OCI-M1 (cell line): Measurements from ENCODE around the gene AP1S2.
"Not testable (repeated sequence)": the region's sequence is repeated elsewhere in the genome, so short reads cannot be mapped to it uniquely, and the experiment has no call there.

Experiments
- DNase-seq: peaks from one replicate; lab custom pipeline; 2025; lab: John Stamatoyannopoulos, UW

AP1S2 gene

DNA sequence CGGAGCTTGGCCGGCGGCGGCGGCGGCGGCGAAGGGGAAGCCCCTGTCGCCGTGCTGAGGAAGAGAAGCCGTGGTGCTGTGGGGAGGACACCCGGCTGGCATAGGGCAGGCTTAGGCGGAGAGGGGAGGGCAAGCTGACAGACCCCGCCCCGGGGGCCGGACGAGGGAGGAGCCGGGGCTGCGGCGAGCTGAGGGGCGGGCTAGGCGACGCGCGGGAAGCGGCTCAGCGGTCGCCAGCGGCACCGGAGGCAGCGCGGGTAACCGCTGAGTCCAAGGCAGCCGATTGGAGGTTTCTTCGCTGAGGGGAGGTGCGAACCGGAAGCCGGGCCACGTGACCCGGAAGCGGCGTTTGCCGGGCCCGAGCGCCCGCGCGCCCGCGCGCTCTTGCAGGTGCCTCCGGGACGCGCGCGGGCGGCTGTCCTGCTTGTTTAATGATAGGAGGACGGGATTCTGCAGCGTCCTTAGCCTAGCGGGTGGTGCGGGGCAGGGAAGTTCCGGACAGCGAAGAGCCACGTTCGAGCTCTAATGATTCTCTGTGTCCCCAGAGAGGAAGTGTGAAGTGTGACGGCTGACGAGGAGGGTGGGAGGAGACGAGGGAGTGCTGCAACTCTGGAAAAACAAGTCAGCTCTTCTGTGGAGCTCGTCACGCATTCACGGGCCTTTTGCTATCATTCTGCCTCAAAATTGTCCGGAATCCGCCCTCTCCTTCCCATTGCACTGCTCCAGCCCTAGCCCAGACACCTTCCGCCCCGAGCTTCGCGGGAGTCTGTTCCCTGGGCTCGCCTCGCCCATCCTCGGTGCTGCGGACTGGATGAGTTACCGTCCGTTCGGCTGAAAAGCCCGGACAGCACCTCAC lies at the start of gene AP1S2:
AP1S2 (minus strand) TSS at position 102 of the 856 bp plus-strand sequence. CDS start 2,289 bp downstream, outside the sequence.
- DNase-seq: peak; percentile 96

DNA sequence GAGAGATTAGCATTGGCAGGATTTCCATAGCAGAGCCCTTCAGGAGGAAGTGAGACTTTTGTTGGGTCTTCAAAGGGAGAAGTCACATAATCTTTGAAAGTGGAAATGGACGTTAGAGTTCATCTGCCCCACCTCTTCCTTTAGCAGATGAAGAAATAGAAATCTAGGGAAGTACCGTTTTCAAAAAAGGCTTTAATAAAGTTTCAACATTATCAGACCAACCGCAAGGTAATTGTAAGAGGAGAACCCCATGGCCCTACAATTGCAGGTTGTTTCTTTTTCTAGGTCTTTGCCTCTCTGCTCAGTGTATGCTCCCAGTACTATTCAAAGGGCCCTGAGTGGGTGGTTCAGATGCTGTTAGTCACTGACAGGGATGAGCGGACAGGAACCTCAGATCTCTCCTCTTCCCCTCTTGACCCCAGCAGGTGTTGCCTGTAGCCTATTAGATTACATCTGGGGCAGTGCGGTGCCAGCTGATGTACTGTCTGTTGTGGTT lies 48.6 kb upstream of the AP1S2 start:
- peak; percentile 11 for DNase-seq

DNA sequence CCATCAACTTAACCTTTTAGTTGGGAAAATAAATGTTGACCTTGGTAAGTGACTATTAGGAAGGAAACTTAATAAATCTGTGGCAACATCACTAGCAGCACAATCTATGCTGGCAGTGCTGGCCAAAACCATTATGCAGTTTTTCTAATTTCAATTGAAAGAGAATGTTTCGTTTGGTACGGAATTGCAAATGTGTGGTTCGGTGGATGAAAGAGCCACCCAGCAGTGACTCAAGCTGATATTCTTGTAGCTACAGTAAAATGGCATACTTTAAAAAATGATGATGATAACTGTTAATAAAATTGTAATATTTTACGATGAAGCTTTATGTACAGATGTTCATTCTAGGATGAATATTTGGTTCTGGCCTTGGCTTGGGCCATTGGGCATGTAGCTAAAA lies 40.7 kb upstream of the AP1S2 start:
- DNase-seq: no peak

DNA sequence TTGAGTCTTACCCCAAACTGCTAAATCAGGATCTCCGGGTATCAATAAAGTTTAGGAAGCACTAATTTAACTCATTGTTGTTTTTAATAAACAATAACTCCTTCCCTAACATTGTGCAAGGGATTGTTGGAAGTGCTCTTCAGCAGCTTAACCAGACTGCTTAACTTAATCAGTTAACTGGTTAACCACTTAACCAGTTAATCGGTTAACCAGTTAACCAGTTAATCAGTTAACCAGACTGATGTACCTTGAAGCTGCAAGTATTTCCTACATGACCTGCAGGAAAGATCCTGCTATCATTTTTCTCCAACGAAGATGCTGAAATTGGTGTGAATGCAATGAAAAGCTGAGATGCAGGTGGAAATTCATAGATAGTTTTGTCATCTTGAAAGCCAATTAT lies 40.1 kb upstream of the AP1S2 start:
- DNase-seq: no peak

DNA sequence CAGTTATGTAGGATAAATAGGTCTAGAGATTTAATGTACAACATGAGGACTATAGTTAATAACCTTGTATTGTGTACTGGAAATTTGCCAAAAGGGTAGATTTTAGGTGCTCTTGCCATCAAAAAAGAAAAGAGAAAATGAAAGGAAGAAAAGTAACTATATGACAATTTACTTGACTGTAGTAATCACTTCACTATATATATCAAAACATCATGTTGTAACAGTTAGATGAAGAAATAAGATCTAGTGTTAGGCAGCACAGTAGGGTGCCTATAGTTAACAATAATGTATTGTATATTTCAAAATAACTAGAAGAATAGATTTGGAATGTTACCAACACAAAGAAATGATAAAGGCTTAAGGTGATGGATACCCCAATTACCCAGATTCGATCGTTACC lies 35.9 kb upstream of the AP1S2 start:
- peak; percentile 10 for DNase-seq

DNA sequence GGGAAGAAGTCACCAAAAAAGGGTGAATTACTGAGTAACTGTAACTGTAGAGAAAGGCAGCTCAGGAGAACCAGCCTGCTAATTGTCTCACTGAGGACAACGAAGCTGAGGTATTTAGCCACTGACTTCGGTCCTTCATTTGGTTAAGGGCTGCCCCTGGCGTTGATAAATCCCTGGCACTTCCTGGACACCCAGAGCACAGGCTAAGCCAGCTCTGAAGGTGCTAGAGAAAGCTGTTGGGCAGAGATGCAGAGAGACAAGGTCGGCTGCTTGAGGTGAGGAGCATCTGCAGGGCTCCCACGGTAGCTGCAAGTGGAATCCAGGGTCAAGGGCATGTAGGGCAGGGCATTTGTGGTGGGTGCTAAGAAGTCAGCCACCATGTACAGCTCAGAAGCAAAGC lies 33.4 kb upstream of the AP1S2 start:
- no peak for DNase-seq

DNA sequence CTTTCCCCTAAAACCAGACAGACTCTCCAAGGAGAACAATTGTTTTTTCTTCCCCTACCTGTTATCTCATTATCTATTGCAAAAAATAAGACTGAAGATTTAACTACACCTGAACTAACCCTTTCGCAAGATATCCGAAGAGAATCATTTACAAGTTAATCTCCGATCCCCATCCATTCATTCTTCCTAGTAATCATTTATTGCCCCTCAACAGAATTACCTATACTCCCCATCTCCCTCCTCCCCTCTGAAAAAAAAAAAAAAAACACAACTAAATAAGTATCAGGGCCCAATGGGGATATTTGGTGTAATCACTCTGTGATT lies 28.9 kb upstream of the AP1S2 start:
- DNase-seq: no peak

DNA sequence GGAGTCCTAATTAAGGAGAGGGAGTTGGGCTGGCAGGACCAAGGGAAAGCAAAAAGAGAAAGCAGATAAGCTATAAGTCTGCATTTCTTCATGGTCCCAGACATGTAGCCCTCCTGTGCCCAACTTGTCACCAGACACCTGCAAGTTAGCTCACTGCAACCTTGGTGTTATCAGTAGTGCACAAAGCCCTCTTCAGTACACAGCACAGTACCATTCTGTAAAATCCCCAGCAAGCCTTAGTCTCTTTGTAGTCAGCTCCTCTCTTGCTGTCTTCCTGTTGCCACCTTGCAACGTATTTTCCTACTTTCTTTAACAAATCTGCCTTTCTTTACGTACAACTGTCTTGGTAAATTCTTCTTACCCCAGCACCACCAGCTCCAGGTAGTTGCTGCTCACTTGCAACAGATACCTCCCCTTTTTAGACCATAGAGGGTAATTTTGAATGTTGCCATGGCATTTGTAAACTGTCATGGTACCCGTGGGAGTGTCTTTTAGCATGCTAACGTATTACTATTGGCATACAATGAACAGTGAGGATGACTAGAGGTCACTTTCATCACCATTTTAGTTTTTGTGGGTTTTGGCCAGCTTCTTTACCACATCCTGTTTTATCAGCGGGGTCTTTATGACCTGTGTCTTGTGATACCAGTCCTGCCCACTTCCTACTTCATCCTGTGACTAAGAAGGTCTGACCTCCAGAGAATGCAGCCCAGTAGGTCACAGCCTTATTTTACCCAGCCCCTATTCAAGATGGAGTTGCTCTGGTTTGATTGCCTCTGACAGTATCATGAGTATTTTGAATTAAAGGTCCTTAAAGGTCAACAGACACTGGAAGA lies 28.3 kb upstream of the AP1S2 start:
- DNase-seq: peak; percentile 92

DNA sequence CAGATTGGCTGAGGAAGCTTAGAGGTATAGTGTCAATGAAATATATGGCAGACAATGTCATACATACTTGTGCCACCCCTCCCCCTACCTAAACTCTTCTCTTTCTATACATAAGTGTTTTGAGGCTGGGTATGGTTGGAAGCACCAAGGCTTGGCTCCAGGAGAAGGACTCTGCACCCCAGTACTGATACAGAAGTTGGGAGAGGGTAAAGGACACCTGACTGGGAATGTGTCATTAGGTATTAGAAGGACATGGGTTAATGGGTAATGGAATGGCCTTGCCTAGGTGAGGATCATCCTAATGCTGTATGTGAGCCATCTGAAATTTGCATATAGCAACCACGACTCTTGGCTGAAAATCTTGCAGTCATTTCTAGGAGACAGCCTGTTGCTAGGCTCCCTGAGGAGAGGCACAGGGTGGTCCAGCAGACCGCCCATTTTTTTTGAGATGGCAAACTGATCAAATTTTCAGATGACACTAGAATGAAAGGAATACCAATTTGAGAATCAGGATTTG lies 26.8 kb upstream of the AP1S2 start:
- no peak for DNase-seq

DNA sequence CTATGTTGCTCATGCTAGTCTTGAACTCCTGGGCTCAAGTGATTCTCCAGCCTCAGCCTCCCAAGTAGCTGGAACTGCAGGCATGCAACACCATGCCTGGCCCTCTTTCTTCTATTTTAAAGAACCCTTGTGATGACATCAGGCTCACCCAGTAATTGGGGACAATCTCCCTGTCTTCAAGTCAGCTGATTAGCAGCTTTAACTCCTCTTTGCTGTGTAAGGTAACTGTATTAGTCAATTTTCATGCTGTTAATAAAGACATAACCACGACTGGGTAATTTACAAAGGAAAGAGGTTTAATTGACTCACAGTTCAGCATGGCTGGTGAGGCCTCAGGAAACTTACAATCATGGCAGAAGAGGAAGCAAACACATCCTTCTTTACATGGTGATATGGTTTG lies 23.3 kb upstream of the AP1S2 start:
- not testable (repeated sequence) for DNase-seq

DNA sequence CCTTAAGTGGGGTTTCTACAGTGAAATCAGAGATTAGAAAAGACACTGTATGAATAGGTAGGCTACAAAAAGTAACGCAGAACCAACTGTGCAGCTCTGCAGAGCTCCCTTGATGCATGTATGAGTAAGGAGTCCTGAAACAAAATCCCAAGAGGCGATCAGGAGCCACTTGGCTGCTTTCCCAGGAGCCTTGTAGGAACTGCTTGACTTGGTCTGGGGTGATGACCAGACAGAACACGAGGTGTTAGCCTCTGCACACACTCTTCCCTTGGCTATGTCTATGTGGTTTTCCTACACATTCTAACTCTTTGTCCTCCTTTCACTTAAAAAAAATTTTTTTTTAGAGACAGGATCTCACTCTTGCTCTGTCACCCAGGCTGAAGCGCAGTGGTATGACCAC lies 22.8 kb upstream of the AP1S2 start:
- DNase-seq: no peak

DNA sequence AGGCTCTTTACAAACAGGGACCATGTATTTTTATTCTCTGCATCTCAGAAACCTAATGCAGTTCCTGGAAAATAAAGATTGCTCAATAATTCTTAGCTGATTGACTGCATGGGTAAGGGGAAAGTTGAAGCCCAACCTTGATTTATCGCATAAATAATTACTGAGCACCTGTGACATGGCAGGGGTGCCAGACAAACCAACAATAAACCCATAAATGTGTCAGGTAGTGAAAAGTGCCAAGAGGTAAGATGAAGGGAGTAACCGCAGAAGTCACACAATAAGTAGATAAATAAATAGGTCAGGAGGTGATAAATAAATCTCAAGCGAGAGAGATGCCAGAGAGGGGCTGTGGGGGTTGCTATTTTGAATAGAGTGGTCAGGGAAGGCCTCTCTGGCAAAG lies 20.1 kb upstream of the AP1S2 start:
- DNase-seq: peak; percentile 4

DNA sequence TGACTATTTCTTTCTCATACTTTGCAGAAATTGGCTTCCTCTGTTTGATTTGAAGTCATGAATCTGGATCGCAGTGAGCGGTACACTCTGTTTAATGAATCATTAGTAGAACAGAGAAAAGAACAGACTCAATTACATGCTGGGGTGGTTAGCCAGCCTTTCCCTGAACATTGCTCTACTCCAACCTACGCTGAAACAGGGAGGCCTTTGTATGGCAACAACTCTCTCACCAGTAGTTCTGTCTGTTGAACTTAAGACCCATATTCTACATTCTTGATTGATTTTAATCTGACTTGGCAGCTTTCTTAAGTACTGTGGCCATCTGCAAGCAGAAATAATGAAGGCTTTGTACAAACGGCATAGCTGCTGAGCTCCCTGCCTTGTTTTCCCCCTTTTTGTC lies 19.0 kb upstream of the AP1S2 start:
- DNase-seq: no peak

DNA sequence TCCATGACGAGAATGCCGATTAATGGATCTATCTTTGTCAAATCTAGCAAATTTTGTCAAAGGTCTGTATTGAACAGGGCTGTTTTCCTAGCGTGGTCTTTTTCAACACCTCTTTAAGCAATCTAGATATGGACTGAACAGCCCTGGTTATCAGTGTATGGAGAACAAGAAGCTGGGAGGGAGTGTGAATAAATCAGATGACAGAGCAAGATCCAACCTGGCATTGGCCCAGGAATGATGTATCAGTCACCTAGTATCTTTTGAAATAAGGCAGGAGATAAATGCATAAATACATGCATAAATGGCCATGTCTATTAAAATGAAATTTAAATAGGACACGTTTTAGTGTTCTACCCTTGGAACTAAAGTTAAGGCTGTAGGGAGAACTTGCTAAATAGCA lies 15.7 kb upstream of the AP1S2 start:
- DNase-seq: peak; percentile 3

DNA sequence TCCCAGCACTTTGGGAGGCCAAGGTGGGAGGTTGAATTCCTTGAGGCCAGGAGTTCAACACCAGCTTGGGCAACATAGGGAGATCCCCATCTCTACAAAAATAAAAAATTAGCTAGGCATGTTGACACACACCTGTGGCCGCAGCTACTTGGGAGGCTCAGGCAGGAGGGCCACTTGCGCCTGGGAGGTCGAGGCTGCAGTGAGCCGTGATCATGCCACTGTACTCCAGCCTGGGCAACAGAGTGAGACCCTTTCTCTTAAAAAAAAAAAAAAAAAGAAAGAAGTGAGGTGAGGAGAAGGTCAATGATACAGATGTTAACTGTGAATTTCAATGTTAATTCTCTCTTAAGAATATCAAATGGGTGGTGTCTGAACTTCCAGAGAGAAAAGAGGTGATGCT lies 15.1 kb upstream of the AP1S2 start:
- no peak for DNase-seq

DNA sequence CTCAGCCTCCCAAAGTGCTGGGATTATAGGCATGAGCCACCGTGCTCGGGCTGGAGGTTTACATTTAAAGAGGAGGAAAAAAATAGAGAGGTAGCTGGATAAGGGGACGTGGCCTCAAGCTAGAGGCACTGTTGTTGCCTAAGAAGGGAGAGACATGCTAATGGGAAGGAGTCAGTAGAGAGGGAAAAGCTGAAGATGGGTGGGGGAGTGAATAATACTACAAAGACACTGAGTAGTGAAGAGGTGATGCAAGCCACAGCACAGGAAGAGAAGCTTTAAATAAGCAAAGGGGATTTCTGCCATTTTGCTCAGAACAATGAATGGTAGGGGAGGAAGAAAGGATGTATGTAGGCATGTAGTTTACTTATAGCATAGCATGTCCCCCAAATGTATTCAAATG lies 11.5 kb upstream of the AP1S2 start:
- DNase-seq: no peak

DNA sequence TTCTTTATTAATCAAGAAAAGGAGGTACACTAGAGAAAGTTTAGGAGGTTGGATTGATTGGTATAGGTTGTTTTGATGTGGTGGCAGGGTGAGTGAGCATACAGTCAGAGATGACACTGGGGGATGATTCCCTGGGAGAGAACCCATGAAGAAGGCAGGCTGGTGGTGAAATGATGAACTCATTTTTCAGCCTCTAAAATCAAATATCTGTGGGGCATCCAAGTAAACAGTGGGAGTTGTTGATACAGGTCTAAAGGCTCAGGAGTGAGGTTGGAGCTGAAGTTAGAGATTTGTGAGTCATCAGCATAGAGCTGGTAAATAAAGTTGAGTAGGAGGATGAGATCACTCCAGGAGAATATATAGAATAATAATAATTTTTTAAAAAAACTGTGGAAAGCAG lies 10.0 kb upstream of the AP1S2 start:
- no peak for DNase-seq

DNA sequence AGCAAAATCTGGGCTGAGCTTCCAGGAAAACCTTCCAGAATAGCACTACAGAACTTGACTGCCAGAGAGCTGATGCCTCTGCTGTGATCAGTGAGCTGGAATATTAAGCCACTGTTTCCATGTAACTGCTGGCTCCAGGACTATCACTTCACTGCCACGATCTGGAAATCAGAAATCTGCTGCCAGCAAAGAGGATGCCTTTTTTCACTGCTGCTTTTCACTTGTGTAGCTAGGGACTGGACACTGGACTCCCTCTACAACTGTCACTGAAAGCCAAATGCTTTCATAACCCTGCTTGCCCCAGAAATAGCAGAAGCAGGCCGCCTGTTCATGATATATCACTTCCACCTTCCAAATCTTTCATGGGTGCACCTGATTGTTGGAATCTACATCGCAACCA lies 9.4 kb upstream of the AP1S2 start:
- DNase-seq: no peak

DNA sequence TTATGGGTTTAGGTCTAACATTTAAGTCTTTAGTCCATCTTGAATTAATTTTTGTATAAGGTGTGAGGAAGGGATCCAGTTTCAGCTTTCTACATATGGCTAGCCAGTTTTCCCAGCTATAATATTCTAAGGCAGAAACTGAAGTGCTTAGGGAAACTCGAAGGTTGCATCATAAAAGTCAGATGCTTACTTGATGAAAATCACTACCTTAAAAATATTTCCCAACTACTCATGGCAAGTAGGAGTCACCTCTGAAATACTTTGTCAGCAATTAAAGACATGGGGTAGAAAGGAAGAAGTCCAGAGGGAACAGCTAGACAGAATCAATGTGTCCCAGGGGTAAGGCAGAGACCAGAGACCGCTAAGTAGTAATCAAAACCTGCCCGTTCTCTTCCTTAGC lies 6.3 kb upstream of the AP1S2 start:
- no peak for DNase-seq

DNA sequence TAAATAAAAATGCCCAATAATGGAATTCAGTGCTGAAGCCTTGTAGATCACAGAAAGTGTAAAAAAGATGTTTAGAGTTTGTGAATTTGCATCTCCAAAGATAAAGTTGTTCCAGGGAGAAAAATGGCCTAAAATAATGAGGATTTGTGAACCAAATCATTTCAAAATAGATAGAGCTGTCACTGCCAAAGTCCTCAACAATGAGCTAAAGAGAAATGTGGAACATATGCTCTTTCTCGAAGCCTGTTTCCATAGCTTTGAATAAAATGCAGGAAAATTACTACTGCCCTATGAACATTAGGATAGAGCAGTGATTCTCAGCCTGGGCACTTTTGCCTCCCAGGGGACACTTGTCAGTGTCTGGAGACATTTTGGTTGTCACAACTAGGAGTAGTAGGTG lies 3.4 kb upstream of the AP1S2 start:
- no peak for DNase-seq

DNA sequence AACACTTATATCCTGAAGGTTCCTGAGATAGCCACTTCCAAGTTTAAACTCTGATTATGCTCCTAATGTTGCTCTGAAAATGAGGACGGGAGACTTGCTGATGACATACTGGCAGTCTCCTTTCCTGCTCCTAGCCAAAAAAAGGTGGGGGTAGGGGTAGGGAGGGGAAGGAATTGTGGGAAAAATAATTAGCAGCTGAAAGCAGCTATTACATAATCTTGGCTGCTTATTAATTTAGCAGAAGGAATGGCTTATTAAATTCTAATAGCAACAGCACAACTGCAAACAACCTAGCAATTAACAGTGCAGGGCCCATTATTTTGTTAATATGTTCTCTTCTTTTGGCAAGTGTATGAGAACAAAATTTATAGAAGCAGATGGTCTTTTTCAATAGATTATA lies 2.0 kb upstream of the AP1S2 start:
- no peak for DNase-seq

DNA sequence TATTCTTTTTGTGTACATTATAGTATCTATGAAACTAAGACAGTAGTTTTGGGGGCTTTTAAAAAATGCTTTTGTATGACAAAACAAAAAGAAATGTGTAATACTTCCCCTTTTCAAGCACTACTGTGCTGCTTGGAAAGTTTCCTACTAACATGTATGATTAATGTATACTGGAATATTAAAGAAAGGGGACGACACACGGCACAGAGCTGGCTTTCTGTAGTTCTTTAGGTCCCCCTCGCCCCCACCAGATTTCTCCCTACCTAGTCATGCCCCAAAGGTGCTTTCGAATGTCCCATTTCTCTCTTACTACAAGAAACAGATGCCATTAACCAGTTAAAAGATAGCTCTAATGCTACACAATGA lies 1.6 kb upstream of the AP1S2 start:
- DNase-seq: peak; percentile 70

DNA sequence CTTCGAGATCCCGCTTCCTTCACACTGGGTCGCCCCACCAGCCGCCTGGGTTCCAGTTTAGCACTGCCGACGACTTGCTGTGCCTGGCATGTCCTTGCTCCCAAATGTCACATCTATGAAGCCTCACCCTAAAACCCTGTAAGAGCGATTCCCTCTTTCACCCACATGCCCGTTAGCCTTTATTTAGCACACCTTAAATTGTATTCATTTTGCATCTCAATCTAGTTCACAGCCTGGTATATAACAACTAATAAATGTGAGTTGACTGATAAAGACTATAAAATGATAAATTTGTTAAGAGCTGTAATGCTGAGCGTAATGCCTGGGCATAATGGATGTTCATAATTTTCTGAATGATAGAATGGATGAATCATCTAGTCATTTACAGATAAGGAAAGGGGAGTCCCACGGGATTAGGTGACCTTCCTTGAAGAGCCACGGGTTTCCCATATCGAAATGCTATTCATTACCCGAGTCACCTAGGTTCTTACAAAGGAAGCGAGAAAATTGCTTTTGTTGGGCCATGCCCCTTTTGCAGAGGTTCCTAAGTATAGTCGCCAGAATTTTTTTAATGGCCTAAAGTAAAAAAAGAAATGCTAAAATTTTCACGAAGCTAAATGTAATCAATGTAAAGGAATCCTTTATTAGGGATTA lies 1.1 kb upstream of the AP1S2 start:
- peak; percentile 70 for DNase-seq
